ENCODE measurements around the gene TBX5. TPM values are rescaled to one million over a fixed set of nuclear protein-coding genes. Genes with fewer than 3 reads are reported as not detected.

The TBX5 gene
- total and polyA plus RNA-seq, 5 donors from 2014 or later: not detected

DNA sequence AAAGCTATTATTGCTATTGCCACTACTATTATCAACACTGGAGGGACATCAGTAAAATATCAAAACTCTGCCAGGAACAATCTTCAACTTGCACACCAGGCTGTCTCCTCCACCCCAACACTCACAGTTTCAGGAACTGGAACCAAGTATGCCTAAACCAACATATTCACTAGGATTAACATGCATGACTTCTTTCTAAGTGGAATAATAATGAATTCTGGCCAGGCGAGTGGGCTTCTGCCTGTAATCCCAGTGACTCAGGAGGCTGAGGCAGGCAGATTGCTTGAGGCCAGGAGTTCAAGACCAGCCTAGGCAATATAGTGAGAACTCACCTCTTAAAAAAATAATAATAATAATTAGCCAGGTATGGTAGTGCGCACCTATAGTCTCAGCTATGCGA lies 58.1 kb downstream of the TBX5 start:
- H3K4me3 Mint-ChIP-seq: no peak overlapping the region
- Histone ChIP-seq H3K36me3 (ENCODE audit: control insufficient read depth, insufficient read depth, low read length) (no peaks in the 10 kb centered on the region), H3K4me3 (ENCODE audit: low read depth, low read length) (no peak overlapping the region), H3K27ac (ENCODE audit: insufficient read depth, low read length, poor library complexity, severe bottlenecking) (no peak overlapping the region), H3K4me1 (ENCODE audit: control insufficient read depth, insufficient read depth, low read length, poor library complexity, severe bottlenecking) (no peaks in the 10 kb centered on the region), H3K9me3 (ENCODE audit: control insufficient read depth in 2 of 2, low read length in 2 of 2) (no peaks in the 10 kb centered on the region), H3K27me3 (ENCODE audit: control insufficient read depth, insufficient read depth, low read length) (no peaks in the 10 kb centered on the region)
- H3K36me3 Mint-ChIP-seq: no peaks in the 10 kb centered on the region
- no peaks in the 10 kb centered on the region for H3K27me3 Mint-ChIP-seq
- no peaks in the 10 kb centered on the region for H3K4me1 Mint-ChIP-seq
- peaks cover 0 to 6% (median 0%) of the 10 kb centered on the region in 7 donors for H3K9me3 Mint-ChIP-seq
- no peak for DNase-seq
- ATAC-seq (ENCODE audit: low read depth in 2 of 2): no peak
- no peak overlapping the region for H3K27ac Mint-ChIP-seq

DNA sequence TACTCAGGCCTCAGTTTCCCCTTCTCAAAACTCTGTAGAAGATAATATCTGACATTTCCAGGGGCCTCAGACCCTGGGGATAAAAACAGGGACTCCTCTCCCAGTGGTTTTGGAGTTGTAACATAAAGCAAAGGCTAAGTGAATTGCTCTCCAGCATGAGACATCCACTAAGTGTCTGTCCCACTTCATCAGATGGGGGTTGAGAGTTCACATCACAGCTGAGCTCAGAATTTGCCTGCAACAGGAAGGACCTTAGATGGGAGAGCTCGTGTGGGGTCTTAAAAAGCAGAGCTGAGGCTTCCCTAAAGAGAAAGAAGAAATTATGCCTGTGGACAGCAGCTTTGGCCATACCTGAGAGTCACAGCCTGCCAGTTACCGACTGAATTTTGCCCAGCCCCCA lies 61.1 kb downstream of the TBX5 start:
- Mint-ChIP-seq H3K27me3 (no peaks in the 10 kb centered on the region), H3K27ac (peak overlapping the region in 1 of 3 donors; percentile 18), H3K36me3 (no peaks in the 10 kb centered on the region), H3K9me3 (peaks cover 0 to 6% (median 0%) of the 10 kb centered on the region in 7 donors), H3K4me1 (no peaks in the 10 kb centered on the region), H3K4me3 (no peak overlapping the region)
- ATAC-seq (ENCODE audit: low read depth in 2 of 2) (no peak), DNase-seq (no peak)
- Histone ChIP-seq H3K27me3 (ENCODE audit: control insufficient read depth, insufficient read depth, low read length) (no peaks in the 10 kb centered on the region), H3K9me3 (ENCODE audit: control insufficient read depth in 2 of 2, low read length in 2 of 2) (no peaks in the 10 kb centered on the region), H3K27ac (ENCODE audit: insufficient read depth, low read length, poor library complexity, severe bottlenecking) (no peak overlapping the region), H3K4me3 (ENCODE audit: low read depth, low read length) (no peak overlapping the region), H3K4me1 (ENCODE audit: control insufficient read depth, insufficient read depth, low read length, poor library complexity, severe bottlenecking) (no peaks in the 10 kb centered on the region), H3K36me3 (ENCODE audit: control insufficient read depth, insufficient read depth, low read length) (no peaks in the 10 kb centered on the region)

DNA sequence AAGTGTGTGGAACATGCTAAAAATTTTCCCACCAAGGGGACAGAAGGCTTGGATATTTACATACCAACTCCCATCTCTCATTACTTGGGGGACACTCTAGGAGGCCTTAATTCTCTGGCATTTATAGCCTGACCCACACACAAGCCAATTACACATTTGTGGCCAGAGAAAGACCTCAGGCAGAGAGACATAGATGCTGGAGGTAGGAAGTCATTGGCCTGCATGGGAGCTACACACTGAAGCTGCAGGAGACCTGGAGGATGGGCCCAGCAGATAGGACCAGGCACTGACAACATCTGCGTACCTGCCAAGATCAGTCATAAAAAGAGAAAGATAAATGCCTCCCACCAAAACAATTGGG lies 61.7 kb downstream of the TBX5 start:
- Histone ChIP-seq H3K9me3 (ENCODE audit: control insufficient read depth in 2 of 2, low read length in 2 of 2) (no peaks in the 10 kb centered on the region), H3K27me3 (ENCODE audit: control insufficient read depth, insufficient read depth, low read length) (no peaks in the 10 kb centered on the region), H3K4me1 (ENCODE audit: control insufficient read depth, insufficient read depth, low read length, poor library complexity, severe bottlenecking) (no peaks in the 10 kb centered on the region), H3K4me3 (ENCODE audit: low read depth, low read length) (no peak overlapping the region), H3K36me3 (ENCODE audit: control insufficient read depth, insufficient read depth, low read length) (no peaks in the 10 kb centered on the region), H3K27ac (ENCODE audit: insufficient read depth, low read length, poor library complexity, severe bottlenecking) (no peak overlapping the region)
- DNase-seq (no peak), ATAC-seq (ENCODE audit: low read depth in 2 of 2) (no peak)
- Mint-ChIP-seq H3K36me3 (no peaks in the 10 kb centered on the region), H3K9me3 (peaks cover 0 to 6% (median 0%) of the 10 kb centered on the region in 7 donors), H3K27me3 (no peaks in the 10 kb centered on the region), H3K27ac (peak overlapping the region in 1 of 3 donors; percentile 45), H3K4me1 (no peaks in the 10 kb centered on the region), H3K4me3 (no peak overlapping the region)

DNA sequence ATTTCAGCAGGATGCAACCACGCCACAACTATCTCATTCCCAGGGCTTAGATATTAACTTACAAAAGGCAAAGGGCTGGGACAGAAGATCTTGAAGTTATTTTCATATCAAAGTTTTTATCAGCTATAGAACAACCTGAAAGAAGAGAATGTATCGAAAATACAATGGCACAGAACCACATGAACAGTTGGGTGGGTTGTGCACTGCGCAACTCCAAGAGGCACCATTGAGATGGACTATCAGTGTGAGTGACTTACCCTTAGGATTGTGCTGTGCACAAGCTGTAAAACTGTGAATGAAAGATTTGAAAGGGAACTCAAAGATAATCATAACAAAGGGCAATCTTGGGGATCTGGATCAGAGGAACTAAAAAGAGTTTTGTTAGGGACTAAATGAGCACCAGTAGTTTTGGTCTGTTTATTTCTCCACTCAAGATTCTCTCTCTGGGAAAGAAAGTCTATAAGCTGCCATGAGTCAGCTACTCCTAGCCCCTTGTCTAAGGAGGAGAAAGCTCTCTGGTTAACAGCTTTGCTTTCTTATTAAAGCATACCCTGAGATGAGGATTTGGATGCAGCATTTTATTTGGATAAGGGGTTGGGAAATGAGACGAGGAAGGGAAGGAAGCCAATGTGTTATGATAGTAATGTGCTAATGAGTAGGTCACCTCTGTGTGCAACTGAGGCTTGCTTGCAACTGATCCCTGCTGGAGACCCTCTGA lies 62.2 kb downstream of the TBX5 start:
- no peak overlapping the region for H3K27ac Mint-ChIP-seq
- H3K36me3 Mint-ChIP-seq: no peaks in the 10 kb centered on the region
- no peaks in the 10 kb centered on the region for H3K4me1 Mint-ChIP-seq
- DNase-seq (no peak), ATAC-seq (ENCODE audit: low read depth in 2 of 2) (no peak)
- Histone ChIP-seq H3K9me3 (ENCODE audit: control insufficient read depth in 2 of 2, low read length in 2 of 2) (no peaks in the 10 kb centered on the region), H3K4me3 (ENCODE audit: low read depth, low read length) (no peak overlapping the region), H3K27ac (ENCODE audit: insufficient read depth, low read length, poor library complexity, severe bottlenecking) (no peak overlapping the region), H3K36me3 (ENCODE audit: control insufficient read depth, insufficient read depth, low read length) (no peaks in the 10 kb centered on the region), H3K27me3 (ENCODE audit: control insufficient read depth, insufficient read depth, low read length) (no peaks in the 10 kb centered on the region), H3K4me1 (ENCODE audit: control insufficient read depth, insufficient read depth, low read length, poor library complexity, severe bottlenecking) (no peaks in the 10 kb centered on the region)
- H3K4me3 Mint-ChIP-seq: no peak overlapping the region
- H3K9me3 Mint-ChIP-seq: peaks cover 0 to 6% (median 0%) of the 10 kb centered on the region in 7 donors
- H3K27me3 Mint-ChIP-seq: no peaks in the 10 kb centered on the region

DNA sequence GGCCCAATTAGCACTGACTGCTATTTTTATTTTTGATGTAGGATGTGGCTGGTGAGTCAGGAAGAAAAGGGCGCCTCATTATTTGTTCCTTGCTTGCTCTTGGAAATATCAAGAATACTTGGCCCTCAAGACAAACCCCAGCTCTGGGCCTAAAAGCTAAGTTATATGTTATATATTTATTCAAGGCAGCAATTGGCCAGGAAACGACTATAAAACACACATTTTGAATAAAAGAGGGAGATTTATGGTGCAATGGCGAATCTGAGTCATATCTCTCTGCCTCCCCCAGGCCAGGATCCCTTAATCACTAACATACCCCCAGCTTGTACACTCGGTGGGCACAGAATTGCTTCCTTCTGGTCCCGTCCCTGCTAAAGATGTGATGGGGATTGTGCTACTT lies 63.3 kb downstream of the TBX5 start:
- Mint-ChIP-seq H3K4me3 (no peak overlapping the region), H3K27me3 (no peaks in the 10 kb centered on the region), H3K4me1 (no peaks in the 10 kb centered on the region), H3K36me3 (no peaks in the 10 kb centered on the region), H3K27ac (no peak overlapping the region), H3K9me3 (peaks cover 0 to 6% (median 0%) of the 10 kb centered on the region in 7 donors)
- Histone ChIP-seq H3K4me1 (ENCODE audit: control insufficient read depth, insufficient read depth, low read length, poor library complexity, severe bottlenecking) (no peaks in the 10 kb centered on the region), H3K36me3 (ENCODE audit: control insufficient read depth, insufficient read depth, low read length) (no peaks in the 10 kb centered on the region), H3K4me3 (ENCODE audit: low read depth, low read length) (no peak overlapping the region), H3K27ac (ENCODE audit: insufficient read depth, low read length, poor library complexity, severe bottlenecking) (no peak overlapping the region), H3K27me3 (ENCODE audit: control insufficient read depth, insufficient read depth, low read length) (no peaks in the 10 kb centered on the region), H3K9me3 (ENCODE audit: control insufficient read depth in 2 of 2, low read length in 2 of 2) (no peaks in the 10 kb centered on the region)
- DNase-seq: no peak
- ATAC-seq (ENCODE audit: low read depth in 2 of 2): no peak

DNA sequence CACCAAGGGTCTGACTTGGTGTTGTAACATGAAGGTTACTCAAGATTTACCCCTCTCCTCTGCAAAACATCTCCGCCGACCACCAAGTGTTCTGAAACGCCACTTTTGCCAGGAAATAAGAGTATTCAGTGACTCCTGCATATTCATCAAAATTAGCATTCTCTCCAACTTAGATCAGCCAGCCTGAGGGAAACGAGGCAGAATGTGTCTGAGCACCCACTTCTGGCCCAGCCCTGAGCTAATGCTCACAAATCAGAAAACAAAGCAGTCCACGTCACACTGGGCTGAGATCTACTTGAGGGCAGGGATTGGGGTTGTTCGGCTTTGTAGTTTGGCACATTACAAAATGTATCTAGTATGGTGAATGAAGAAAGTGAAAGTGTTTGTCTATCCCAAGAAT lies 64.3 kb downstream of the TBX5 start:
- no peak overlapping the region for H3K27ac Mint-ChIP-seq
- no peak for ATAC-seq (ENCODE audit: low read depth in 2 of 2)
- H3K4me3 Mint-ChIP-seq: no peak overlapping the region
- no peaks in the 10 kb centered on the region for H3K4me1 Mint-ChIP-seq
- H3K4me1 ChIP-seq (ENCODE audit: control insufficient read depth, insufficient read depth, low read length, poor library complexity, severe bottlenecking): no peaks in the 10 kb centered on the region
- no peak for DNase-seq
- no peak overlapping the region for H3K27ac ChIP-seq (ENCODE audit: insufficient read depth, low read length, poor library complexity, severe bottlenecking)
- H3K9me3 ChIP-seq (ENCODE audit: control insufficient read depth in 2 of 2, low read length in 2 of 2): no peaks in the 10 kb centered on the region
- H3K36me3 Mint-ChIP-seq: no peaks in the 10 kb centered on the region
- H3K4me3 ChIP-seq (ENCODE audit: low read depth, low read length): no peak overlapping the region
- H3K27me3 Mint-ChIP-seq: no peaks in the 10 kb centered on the region
- no peaks in the 10 kb centered on the region for H3K27me3 ChIP-seq (ENCODE audit: control insufficient read depth, insufficient read depth, low read length)
- peaks cover 0 to 6% (median 2%) of the 10 kb centered on the region in 7 donors for H3K9me3 Mint-ChIP-seq
- H3K36me3 ChIP-seq (ENCODE audit: control insufficient read depth, insufficient read depth, low read length): no peaks in the 10 kb centered on the region

DNA sequence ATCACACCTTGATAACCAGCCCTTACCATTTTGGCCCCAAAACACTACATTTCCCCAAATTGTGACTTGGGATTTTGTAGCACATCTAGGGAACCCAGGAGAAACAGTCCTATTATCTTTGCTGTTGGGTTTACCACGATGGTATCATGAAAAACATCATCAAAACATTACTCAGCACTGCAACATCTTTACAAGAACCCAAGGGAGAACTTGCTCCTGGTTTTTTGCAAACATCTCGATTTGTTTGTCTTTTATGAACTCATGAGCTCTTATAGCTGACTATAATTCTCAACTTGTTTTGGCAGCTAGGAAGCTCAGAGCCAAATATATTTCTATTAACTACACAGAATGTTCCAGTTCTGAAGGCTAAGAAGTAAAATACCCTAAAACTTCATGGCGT lies 65.7 kb downstream of the TBX5 start:
- H3K4me1 ChIP-seq (ENCODE audit: control insufficient read depth, insufficient read depth, low read length, poor library complexity, severe bottlenecking): no peaks in the 10 kb centered on the region
- no peaks in the 10 kb centered on the region for H3K36me3 ChIP-seq (ENCODE audit: control insufficient read depth, insufficient read depth, low read length)
- no peaks in the 10 kb centered on the region for H3K9me3 ChIP-seq (ENCODE audit: control insufficient read depth in 2 of 2, low read length in 2 of 2)
- no peaks in the 10 kb centered on the region for H3K27me3 ChIP-seq (ENCODE audit: control insufficient read depth, insufficient read depth, low read length)
- no peak overlapping the region for H3K27ac ChIP-seq (ENCODE audit: insufficient read depth, low read length, poor library complexity, severe bottlenecking)
- DNase-seq: no peak
- Mint-ChIP-seq H3K4me1 (no peaks in the 10 kb centered on the region), H3K4me3 (no peak overlapping the region), H3K9me3 (peaks cover 0 to 6% (median 3%) of the 10 kb centered on the region in 7 donors), H3K27ac (no peak overlapping the region), H3K36me3 (no peaks in the 10 kb centered on the region), H3K27me3 (no peaks in the 10 kb centered on the region)
- ATAC-seq (ENCODE audit: low read depth in 2 of 2): no peak
- no peak overlapping the region for H3K4me3 ChIP-seq (ENCODE audit: low read depth, low read length)

DNA sequence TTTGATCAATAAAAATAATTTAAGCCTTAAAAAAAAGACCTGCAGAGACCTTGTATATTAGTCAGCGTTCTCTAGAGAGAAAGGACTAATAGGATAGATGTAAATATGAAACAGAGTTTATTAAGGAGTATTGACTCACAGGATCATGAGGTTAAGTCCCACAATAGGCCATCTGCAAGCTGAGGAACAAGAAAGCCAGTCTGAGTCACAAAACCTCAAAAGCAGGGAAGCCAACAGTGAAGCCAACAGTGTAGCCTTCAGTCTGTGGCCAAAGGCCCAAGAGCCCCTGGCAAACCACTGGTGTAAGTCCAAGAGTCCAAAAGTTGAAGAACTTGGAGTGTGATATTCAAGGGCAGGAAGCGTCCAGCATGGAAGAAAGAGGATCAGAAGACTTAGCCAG lies 66.3 kb downstream of the TBX5 start:
- Mint-ChIP-seq H3K27ac (no peak overlapping the region), H3K9me3 (peaks cover 0 to 6% (median 4%) of the 10 kb centered on the region in 7 donors), H3K27me3 (no peaks in the 10 kb centered on the region), H3K36me3 (no peaks in the 10 kb centered on the region), H3K4me1 (no peaks in the 10 kb centered on the region), H3K4me3 (no peak overlapping the region)
- H3K36me3 ChIP-seq (ENCODE audit: control insufficient read depth, insufficient read depth, low read length): no peaks in the 10 kb centered on the region
- H3K27me3 ChIP-seq (ENCODE audit: control insufficient read depth, insufficient read depth, low read length): no peaks in the 10 kb centered on the region
- H3K4me3 ChIP-seq (ENCODE audit: low read depth, low read length): no peak overlapping the region
- no peaks in the 10 kb centered on the region for H3K4me1 ChIP-seq (ENCODE audit: control insufficient read depth, insufficient read depth, low read length, poor library complexity, severe bottlenecking)
- no peak for ATAC-seq (ENCODE audit: low read depth in 2 of 2)
- DNase-seq: no peak
- H3K9me3 ChIP-seq (ENCODE audit: control insufficient read depth in 2 of 2, low read length in 2 of 2): no peaks in the 10 kb centered on the region
- H3K27ac ChIP-seq (ENCODE audit: insufficient read depth, low read length, poor library complexity, severe bottlenecking): no peak overlapping the region

Data from CD4-positive, CD25-positive, alpha-beta regulatory T cell (primary cell).